Measurements from ENCODE around the gene RNLS. TPM values are rescaled to one million over a fixed set of nuclear protein-coding genes. Genes with fewer than 3 reads are reported as not detected.

The RNLS gene
- total RNA-seq, 1 donor from 2014 or later: 12.1 TPM

GRCh38 chr10:88474884-88475844 lies 108.0 kb downstream of the RNLS start:
- Histone ChIP-seq H3K9me3 (no peaks in the 10 kb centered on the region), H3K4me1 (peaks cover 0 to 9% of the 10 kb centered on the region in 2 donors), H3K36me3 (no peaks in the 10 kb centered on the region), H3K4me3 (no peak overlapping the region), H3K27ac (peak overlapping the region; percentile 51 to 63), H3K27me3 (no peaks in the 10 kb centered on the region)
- intact Hi-C loops (cut with DNase I): no loop called here
- DNase-seq (ENCODE audit: low spot score in 2 of 2): no peak
- TF ChIP-seq CTCF (IDR thresholded peaks at IDR 0.05): no peak

GRCh38 chr10:88473989-88474883 lies 108.9 kb downstream of the RNLS start:
- DNase-seq (ENCODE audit: low spot score in 2 of 2): no peak
- H3K27me3 ChIP-seq: no peaks in the 10 kb centered on the region
- peaks cover 0 to 9% of the 10 kb centered on the region in 2 donors for H3K4me1 ChIP-seq
- TF ChIP-seq CTCF (IDR thresholded peaks at IDR 0.05): no peak
- no peaks in the 10 kb centered on the region for H3K9me3 ChIP-seq
- H3K36me3 ChIP-seq: no peaks in the 10 kb centered on the region
- peak overlapping the region; percentile 51 to 63 for H3K27ac ChIP-seq
- intact Hi-C loops (cut with DNase I): no loop called here
- H3K4me3 ChIP-seq: no peak overlapping the region

GRCh38 chr10:88472540-88472939 lies 110.6 kb downstream of the RNLS start:
- H3K4me3 ChIP-seq: no peak overlapping the region
- no peaks in the 10 kb centered on the region for H3K36me3 ChIP-seq
- H3K27ac ChIP-seq: no peak overlapping the region
- intact Hi-C loops (cut with DNase I): no loop called here
- peaks cover 5 to 12% of the 10 kb centered on the region in 2 donors for H3K4me1 ChIP-seq
- no peaks in the 10 kb centered on the region for H3K9me3 ChIP-seq
- no peak for DNase-seq (ENCODE audit: low spot score in 2 of 2)
- no peak for TF ChIP-seq CTCF (IDR thresholded peaks at IDR 0.05)
- no peaks in the 10 kb centered on the region for H3K27me3 ChIP-seq

- H3K9me3 ChIP-seq: no peaks in the 10 kb centered on the region
- no peaks in the 10 kb centered on the region for H3K27me3 ChIP-seq
- no peak for DNase-seq (ENCODE audit: low spot score in 2 of 2)
- peaks cover 7 to 17% of the 10 kb centered on the region in 2 donors for H3K4me1 ChIP-seq
- no peak overlapping the region for H3K27ac ChIP-seq
- H3K36me3 ChIP-seq: no peaks in the 10 kb centered on the region
- H3K4me3 ChIP-seq: no peak overlapping the region
- TF ChIP-seq CTCF (IDR thresholded peaks at IDR 0.05): no peak
- intact Hi-C loops (cut with DNase I): no loop called here
Measured at GRCh38 chr10:88471899-88472298, 111.2 kb downstream of the RNLS start.

GRCh38 chr10:88467835-88468485 lies 115.2 kb downstream of the RNLS start:
- no peak for DNase-seq (ENCODE audit: low spot score in 2 of 2)
- Histone ChIP-seq H3K27me3 (no peaks in the 10 kb centered on the region), H3K27ac (no peak overlapping the region), H3K36me3 (no peaks in the 10 kb centered on the region), H3K4me1 (peaks cover 7% of the 10 kb centered on the region in 2 donors), H3K9me3 (no peaks in the 10 kb centered on the region), H3K4me3 (no peak overlapping the region)
- no peak for TF ChIP-seq CTCF (IDR thresholded peaks at IDR 0.05)
- intact Hi-C loops (cut with DNase I): no loop called here

Measured in ascending aorta (tissue), 2 donors.